ENCODE measurements around the gene CH25H.

- TF ChIP-seq, protein P1, sequence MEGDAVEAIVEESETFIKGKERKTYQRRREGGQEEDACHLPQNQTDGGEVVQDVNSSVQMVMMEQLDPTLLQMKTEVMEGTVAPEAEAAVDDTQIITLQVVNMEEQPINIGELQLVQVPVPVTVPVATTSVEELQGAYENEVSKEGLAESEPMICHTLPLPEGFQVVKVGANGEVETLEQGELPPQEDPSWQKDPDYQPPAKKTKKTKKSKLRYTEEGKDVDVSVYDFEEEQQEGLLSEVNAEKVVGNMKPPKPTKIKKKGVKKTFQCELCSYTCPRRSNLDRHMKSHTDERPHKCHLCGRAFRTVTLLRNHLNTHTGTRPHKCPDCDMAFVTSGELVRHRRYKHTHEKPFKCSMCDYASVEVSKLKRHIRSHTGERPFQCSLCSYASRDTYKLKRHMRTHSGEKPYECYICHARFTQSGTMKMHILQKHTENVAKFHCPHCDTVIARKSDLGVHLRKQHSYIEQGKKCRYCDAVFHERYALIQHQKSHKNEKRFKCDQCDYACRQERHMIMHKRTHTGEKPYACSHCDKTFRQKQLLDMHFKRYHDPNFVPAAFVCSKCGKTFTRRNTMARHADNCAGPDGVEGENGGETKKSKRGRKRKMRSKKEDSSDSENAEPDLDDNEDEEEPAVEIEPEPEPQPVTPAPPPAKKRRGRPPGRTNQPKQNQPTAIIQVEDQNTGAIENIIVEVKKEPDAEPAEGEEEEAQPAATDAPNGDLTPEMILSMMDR (IDR thresholded peaks at IDR 0.05), result no peak
- no peak for TF ChIP-seq POLR2A (IDR thresholded peaks at IDR 0.05)
Measured at GRCh38 chr10:89206402-89207180, 526 bp downstream of the CH25H start.

Data from right lobe of liver (tissue), 4 donors.